Suprapubic skin (tissue), 4 donors: ENCODE data around the gene GFPT1.

Experiments used
- EP300 ChIP-seq: sonication (generic); formaldehyde crosslinking; IDR thresholded peaks from one replicate; pipeline ENCODE4 v1.6.1; 2017; ENCODE audit warnings: antibody characterized with exemption
- POLR2A ChIP-seq, 2 donors: fragments of 450-650 bp; IDR thresholded peaks; one replicate each; pipeline ENCODE4 v1.6.1; 2017; ENCODE audit warnings: antibody characterized with exemption in 2 of 2, mild to moderate bottlenecking in 2 of 2, moderate library complexity in 2 of 2
- POLR2AphosphoS5 ChIP-seq, 3 donors: sonication (generic); formaldehyde crosslinking; IDR thresholded peaks; one replicate each; pipeline ENCODE4 v1.6.1; 2017; ENCODE audit warnings: antibody characterized with exemption in 3 of 3
- TF ChIP-seq, protein P1 (sequence below), 2 donors: fragments of 200-600 bp in 1 of 2; fragments of 450-650 bp in 1 of 2; sonication (generic) in 1 of 2; IDR thresholded peaks; one replicate each; pipeline ENCODE4 v1.5.1; 2016 to 2019; ENCODE audit warnings: antibody characterized with exemption in 2 of 2, mild to moderate bottlenecking in 1 of 2, moderate library complexity in 1 of 2

DNA sequence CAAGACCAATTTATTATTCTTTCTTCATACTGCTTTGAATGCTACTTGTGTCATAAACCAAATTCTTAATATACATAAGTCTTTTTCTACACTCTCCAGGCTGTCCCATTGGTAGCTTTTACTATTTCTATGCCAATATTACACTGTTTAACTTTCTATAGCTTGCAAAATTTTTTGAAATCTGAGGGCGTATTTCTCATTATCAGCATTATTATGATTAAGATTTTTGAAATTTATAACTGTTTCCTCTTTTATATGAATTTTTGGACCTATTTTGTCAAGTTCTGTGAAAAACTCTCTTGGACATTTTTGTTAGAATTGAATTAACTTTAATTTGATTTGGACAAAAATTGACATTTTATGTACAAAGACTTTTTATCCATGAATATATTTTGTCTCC, 98.6 kb downstream of the GFPT1 start:
- TF ChIP-seq, protein P1, sequence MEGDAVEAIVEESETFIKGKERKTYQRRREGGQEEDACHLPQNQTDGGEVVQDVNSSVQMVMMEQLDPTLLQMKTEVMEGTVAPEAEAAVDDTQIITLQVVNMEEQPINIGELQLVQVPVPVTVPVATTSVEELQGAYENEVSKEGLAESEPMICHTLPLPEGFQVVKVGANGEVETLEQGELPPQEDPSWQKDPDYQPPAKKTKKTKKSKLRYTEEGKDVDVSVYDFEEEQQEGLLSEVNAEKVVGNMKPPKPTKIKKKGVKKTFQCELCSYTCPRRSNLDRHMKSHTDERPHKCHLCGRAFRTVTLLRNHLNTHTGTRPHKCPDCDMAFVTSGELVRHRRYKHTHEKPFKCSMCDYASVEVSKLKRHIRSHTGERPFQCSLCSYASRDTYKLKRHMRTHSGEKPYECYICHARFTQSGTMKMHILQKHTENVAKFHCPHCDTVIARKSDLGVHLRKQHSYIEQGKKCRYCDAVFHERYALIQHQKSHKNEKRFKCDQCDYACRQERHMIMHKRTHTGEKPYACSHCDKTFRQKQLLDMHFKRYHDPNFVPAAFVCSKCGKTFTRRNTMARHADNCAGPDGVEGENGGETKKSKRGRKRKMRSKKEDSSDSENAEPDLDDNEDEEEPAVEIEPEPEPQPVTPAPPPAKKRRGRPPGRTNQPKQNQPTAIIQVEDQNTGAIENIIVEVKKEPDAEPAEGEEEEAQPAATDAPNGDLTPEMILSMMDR (IDR thresholded peaks at IDR 0.05): no peak
- TF ChIP-seq POLR2A (IDR thresholded peaks at IDR 0.05) (no peak), POLR2AphosphoS5 (IDR thresholded peaks at IDR 0.05) (no peak), EP300 (no peak)
